ENCODE data around the gene TMEM263.
"Not testable (repeated sequence)": the region's sequence is repeated elsewhere in the genome, so short reads cannot be mapped to it uniquely, and the experiment has no call there.

DNA sequence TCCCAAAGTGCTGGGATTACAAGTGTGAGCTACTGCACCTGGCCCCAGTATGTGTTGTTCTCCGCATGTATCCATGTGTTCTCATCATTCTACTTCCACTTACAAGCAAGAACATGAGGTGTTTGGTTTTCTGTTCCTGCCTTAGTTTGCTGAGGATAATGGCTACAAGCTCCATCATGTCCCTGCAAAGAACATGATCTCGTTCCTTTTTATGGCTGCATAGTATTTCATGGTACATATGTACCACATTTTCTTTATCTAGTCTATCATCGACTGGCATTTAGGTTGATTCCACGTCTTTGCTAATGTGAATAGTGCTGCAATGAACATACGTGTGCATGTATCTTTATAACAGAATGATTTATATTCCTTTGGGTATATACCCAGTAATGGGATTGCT lies 40.4 kb downstream of the TMEM263 start:
- TF ChIP-seq CTCF (IDR thresholded peaks at IDR 0.05 in 8 of 11, conservative IDR thresholded peaks at IDR 0.05 in 3 of 11); POLR2AphosphoS5 (IDR thresholded peaks at IDR 0.05): not testable (repeated sequence)

Measured in spleen (tissue), 7 donors.